GM12874 (cell line): ENCODE results near the gene PCK1.

ENCODE experiments used
- TF ChIP-seq, protein P1 (sequence below): IDR thresholded peaks from 2 replicates; pipeline ENCODE4 v1.5.1; 2011; ENCODE audit warnings: low read depth, mild to moderate bottlenecking, control low read depth, low read length, moderate library complexity; ENCODE audit not compliant: insufficient read depth

PCK1 gene

GRCh38 chr20:57576617-57577550, 16.0 kb downstream of the PCK1 start:
- TF ChIP-seq, protein P1, sequence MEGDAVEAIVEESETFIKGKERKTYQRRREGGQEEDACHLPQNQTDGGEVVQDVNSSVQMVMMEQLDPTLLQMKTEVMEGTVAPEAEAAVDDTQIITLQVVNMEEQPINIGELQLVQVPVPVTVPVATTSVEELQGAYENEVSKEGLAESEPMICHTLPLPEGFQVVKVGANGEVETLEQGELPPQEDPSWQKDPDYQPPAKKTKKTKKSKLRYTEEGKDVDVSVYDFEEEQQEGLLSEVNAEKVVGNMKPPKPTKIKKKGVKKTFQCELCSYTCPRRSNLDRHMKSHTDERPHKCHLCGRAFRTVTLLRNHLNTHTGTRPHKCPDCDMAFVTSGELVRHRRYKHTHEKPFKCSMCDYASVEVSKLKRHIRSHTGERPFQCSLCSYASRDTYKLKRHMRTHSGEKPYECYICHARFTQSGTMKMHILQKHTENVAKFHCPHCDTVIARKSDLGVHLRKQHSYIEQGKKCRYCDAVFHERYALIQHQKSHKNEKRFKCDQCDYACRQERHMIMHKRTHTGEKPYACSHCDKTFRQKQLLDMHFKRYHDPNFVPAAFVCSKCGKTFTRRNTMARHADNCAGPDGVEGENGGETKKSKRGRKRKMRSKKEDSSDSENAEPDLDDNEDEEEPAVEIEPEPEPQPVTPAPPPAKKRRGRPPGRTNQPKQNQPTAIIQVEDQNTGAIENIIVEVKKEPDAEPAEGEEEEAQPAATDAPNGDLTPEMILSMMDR = no peak

DNA sequence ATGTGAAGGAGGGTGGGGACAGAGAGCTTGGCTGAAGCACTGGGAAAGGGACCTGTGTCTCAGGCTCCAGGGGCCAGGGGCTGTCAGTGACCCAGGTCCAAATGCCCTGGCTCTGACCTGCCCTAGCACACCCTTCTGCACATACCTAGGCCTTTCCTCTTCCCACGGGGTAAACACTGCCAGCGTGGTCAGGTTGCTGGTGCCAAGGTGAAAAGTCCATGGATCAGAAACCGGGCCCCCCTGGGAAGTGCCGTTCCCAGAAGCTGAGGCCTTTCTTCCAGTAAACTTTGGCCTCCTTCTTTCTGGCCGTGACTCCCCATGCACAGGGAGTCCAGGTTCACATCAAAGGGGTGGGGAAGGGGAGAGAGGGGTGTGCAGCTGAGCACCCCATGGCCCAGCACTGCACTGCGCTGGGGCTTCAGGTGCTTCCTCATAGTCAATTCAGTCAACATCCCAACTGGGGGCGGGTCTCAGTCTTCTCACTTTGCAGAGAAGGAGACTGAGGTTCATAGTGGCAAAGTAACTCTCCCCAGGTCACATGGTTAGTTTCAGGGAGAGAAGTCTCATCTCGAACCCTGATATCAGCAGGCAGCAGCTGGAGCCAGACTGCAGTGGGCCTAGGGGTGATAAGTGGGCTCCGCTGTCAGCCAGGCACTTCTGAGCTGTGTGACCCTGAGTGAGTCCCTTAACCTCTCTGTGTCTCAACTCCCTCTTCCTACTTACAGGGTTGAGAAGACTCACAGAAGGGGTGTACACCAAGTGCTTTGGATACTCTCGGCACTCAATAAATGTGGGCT, 17.0 kb downstream of the PCK1 start:
- TF ChIP-seq, protein P1 = no peak

DNA sequence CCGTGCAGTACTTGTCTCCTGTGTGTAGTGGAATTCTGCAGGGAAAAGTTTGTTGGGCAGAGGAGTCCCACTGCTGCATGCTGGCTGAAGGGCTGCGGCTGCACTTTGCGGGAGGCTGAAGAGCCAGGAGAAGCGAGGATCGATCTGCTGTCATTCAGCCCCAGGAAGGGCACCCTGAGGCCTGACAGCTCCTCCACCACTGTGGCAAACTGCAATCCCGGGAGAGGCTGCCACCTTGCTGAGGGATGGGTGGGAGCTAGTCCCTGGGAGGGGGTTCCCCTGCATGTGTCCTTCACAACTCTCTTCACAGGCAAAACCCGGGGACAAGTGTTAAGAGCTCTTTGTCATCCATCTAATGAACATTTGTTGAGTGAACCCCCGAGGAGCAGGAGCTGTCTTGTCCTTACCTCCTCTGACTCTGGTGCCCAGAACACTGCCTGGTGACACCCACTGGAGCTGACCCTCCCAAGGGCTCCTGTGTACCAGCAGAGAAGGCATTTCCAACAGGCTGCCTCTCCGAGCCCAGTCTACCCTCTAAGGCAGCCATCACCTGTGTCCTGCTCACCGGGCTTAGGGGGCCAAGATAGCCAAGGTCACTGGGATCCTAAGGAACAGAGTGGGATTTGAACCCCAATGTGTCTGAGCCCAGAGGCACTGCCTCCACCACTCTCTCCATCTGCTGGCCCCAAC, 17.7 kb downstream of the PCK1 start:
- TF ChIP-seq, protein P1 = no peak

DNA sequence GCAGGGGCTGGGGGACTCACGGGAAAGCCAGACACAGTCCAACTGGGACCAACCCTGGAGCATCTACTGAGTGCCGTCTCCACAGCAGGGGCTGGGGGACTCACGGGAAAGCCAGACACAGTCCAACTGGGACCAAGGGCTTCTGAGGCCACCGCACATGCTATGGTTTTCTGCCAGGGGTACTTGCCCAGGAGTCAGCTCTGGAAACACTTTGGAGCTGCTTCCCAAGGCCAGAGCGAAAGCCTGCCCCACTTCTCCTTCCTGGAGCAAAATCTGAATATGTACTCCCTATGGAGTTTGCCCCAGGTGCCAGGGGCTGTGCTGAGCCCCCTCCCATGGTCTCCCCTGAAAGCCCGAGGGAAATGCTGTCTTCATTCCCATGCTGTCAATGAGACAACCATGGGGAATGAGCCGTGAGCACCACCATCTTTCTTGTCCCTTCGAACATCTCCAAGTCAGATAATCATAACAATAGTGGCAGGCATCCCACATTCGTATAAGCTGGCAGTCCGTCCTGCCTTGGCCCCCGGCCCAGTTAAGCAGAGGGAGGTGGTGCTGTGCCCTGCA, 18.5 kb downstream of the PCK1 start:
- TF ChIP-seq, protein P1 = no peak

GRCh38 chr20:57579898-57580447, 19.1 kb downstream of the PCK1 start:
- TF ChIP-seq, protein P1 = no peak

DNA sequence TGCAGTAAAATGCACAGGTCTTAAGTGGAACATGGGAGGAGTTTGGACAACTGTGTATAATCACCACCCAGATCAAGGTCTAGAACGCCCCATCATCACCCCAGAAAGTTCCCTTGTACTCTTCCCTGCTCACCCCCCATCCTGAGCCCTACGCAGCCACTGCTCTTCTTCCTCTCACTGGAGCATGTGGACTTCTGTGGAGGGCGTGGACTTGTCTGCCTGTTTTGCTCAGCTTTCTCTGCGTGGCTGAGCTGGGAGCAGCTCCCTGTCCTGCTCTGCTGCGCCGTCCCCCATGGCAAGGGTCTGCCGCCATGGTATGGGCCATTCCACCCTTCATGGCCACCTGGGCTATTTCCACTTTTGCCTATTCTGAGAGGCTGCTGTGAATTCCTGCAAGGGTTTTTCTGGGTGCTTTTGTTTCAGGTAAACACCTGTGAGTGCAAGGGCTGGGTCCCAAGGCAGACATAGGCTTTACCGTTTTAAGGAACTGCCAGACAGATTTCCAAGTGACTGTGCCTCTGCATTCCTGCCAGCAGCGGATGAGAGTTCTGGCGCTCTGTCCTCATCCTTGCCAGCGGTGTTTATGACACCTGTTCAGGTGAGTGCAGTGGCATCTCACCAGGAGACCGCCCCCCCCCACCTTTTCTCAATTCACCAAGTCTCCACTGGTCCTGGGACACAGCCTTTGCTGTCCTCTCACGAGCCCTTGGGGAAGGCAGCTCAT, 19.7 kb downstream of the PCK1 start:
- TF ChIP-seq, protein P1 = no peak
